HG02678 (cell line): Measurements from ENCODE around the gene ENTHD1.

Source experiments
- ATAC-seq: cut with Tn5 transposase; IDR thresholded peaks from one replicate; pipeline ENCODE4 v1.9.1; 2021; ENCODE audit warnings: mild to moderate bottlenecking, moderate library complexity; ENCODE audit not compliant: unreplicated experiment

The ENTHD1 gene

GRCh38 chr22:39893526-39893925 lies at the start of gene ENTHD1:
Gene ENTHD1 (minus strand): TSS chr22:39893760. CDS start chr22:39887748, 6,012 bp downstream.
- ATAC-seq: no peak

- no peak for ATAC-seq
These were observed 49.8 kb upstream of the ENTHD1 start for GRCh38 chr22:39943337-39943736.

DNA sequence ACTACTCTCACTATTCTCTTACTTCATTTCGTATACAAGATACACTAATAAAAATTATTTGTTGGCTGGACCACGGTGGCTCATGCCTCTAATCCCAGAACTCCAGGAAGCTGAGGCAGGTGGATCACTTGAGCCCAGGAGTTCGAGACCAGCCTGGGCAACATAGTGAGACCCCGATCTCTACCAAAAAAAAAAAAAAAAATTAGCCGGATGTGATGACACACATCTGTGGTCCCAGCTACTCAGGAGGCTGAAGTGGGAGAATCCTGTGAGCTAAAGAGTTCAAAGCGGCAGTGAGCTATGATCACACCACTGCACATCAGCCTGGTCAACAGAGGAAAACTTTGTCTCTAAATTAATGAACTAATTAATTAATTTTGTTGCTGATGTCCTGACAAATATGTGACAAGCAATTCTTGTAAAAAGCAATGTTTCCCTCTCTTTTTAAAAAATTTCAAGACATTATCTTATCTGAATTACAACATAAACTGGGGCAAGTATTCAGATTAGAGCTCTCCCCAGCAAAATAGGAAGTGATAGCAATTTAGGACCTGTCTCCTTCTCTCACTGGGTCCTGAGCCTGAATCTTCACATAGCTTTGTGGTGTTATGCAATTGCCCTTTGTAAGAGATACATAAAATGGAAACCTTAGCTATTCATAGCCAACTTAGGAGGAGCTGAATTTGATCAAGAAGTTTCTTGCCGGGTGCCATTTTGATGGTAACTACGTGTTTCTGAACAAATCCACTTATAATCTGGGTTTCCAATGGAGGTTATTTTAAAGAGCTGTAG lies 49.1 kb upstream of the ENTHD1 start:
- ATAC-seq: no peak

GRCh38 chr22:39941601-39942000 lies 48.0 kb upstream of the ENTHD1 start:
- ATAC-seq: no peak

DNA sequence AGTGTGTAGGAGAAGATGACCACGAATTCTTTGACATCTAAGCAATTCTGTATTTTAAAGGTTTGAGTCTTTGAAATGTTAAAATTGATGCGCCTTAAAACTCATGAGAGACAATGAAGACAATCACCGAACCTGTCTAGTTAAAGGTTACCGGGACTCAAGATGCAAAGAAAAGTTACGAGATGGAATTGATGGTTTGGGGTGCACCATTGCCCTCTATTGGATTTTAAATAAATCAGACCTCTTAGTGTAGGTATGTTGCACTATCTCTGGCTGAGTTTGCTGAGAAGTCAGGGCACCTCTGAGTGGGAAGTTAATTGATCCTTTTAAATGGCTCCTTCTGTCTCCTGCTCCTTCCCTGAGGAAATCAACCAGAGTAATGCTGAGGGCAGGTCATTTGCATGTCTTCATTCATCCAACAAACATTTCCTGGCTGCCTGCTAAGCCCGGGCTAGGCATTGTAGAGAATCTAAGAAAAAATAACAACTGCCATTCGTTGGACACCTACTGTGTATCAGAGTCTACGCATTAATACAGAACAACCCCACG lies 47.3 kb upstream of the ENTHD1 start:
- no peak for ATAC-seq

DNA sequence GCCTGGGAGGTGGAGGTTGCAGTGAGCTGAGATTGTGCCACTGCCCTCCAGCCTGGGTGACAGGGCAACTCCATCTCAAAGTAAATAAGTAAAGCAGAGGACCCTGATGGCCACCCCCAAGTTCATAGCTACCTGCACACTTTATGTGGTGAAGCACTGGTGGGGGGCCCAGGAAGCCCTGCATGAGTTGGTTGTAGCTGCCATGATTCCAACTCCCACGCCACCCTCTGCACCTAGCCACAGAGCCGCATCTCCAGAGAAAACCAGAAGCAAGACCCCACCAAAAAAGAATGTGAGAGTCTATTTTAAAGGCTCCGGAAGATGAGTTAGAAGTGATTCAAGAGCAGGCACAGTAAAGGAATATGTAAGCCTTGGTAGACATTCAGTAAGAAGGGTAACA lies 46.3 kb upstream of the ENTHD1 start:
- ATAC-seq: no peak

DNA sequence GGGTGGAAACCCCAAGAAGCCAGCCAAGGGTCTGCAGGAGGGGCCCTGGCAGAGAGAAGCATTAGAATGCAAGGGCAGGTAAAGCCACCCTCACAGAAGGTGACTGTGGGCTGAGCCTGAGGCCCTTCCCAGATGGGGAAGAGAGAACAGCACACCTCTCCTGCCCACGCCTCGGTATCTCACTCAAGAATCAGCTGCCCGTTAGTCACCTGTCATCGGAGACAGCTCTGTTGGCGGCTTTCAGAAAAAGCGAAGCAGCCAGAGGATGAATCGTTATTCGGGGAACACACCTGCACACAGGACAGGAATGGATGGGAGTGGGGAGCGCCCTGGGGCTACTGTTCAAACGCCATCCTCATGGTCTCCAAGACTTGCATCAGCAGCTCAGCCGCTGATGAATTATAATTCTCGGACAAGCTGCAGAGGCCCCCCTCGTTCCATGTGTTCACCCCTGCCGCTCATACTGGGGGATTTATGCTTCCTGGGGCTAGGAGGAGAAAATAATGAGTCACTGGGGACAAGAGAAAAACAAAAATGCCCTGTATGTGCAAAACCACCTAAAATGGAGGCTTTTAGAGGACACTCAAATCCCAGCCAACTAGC lies 45.0 kb upstream of the ENTHD1 start:
- no peak for ATAC-seq

DNA sequence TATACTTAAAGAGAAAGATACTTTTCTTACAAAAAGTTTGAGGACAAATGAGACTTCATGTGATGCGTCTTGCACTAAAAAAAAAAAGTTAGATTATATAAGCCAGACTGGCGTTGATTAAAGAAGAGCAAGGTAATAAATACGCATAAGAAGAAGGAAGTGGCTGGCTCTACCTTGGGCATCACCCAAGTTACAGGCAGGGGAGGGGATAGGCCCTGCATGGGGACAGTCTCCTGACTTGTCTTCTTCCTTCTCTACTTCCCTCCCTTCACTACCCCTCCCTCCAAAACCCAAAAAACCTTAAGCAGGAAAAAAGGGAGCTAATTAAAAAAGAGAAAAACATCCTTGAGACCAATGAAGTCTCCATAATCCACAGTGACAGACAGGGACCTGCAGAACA lies 44.3 kb upstream of the ENTHD1 start:
- no peak for ATAC-seq

DNA sequence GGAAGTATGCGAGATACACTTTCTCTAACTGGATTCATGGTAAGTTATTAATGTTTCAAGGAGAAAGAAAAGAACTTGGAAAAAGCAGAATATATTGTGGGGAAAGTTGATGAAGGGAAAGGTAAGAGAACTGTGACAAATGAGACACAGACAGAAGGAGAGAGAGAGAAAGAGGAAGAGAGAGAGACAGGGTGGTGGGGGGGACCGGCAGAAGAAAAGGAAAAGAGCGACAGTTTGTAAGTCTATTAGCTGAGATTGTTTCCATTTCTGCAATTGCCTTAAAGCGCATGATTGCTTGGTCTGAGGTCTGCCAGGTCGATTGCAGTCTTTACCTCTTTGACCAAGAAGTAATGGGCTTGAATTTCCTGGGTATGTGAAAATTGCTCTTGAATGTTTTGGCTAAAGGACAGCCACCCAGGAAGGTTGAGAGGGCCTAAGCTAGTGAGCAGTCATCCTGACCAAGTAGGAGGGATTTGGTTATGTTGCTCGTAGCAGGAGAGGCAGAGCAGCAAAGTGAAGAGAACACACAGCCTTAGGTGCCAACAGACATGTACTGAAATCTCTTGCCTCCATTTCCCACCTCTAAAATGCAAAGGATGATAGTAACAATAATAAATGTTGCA lies 43.1 kb upstream of the ENTHD1 start:
- ATAC-seq: no peak

DNA sequence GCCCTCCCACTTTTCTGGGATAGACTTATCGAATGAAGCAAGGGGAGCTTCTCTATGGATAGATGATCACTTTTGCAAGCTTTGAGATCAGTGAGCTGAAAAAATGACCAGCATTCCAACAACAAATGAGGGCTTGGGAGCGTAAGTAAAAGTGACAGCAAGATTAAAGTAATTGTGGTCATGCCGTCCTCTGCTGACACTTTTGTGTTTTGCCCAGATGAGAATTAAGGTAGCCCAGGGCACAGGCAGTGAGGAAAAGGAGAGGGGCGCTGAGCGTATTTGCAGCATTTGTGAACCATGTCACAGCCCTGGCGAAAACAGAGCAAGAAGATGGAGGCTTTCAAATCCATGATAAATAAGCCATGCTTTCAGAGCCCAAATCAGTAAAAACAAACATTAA lies 42.1 kb upstream of the ENTHD1 start:
- no peak for ATAC-seq

GRCh38 chr22:39935116-39935515 lies 41.6 kb upstream of the ENTHD1 start:
- ATAC-seq: no peak

DNA sequence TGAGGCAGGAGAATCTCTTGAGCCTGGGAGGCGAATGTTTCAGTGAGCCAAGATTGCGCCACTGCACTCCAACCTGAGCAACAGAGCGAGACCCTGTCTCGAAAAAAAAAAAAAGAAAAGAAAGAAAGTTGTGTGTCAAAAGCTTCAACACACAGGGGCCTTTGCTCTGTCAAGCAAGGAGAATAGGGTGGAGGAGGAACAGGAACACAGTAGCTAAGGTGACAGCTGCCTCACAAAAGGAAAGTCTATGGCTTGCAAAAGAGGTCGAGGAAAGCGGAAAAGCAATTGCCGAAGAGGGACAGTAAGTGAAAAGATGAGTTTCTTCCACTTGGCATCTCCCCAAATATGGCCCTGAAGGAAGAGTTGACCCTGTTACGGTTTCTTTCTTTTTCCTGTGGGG lies 40.2 kb upstream of the ENTHD1 start:
- no peak for ATAC-seq

GRCh38 chr22:39932918-39933649 lies 39.5 kb upstream of the ENTHD1 start:
- ATAC-seq: no peak

GRCh38 chr22:39932166-39932565 lies 38.6 kb upstream of the ENTHD1 start:
- ATAC-seq: no peak

DNA sequence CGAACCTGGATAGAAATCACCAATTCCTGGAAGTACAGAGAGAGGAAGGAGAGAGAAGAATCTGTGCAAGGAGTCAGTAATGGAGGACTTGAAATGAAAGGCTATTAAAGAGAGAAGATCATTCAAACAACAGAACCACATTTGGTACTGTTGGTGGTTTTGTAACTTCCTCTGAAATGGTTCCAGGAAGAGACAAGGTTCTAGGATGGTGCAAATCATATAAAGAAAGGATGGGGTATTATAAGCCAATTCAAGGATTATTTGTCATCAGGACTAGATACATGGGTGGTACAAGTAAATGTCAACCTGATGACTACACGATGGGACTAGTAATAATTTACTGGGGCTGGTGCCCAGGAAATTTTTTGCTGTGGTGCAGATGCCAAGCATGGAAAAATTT lies 37.7 kb upstream of the ENTHD1 start:
- no peak for ATAC-seq

GRCh38 chr22:39928536-39929520 lies 35.3 kb upstream of the ENTHD1 start:
- ATAC-seq: no peak

- ATAC-seq: no peak
These were observed 34.0 kb upstream of the ENTHD1 start for GRCh38 chr22:39927544-39927943.

DNA sequence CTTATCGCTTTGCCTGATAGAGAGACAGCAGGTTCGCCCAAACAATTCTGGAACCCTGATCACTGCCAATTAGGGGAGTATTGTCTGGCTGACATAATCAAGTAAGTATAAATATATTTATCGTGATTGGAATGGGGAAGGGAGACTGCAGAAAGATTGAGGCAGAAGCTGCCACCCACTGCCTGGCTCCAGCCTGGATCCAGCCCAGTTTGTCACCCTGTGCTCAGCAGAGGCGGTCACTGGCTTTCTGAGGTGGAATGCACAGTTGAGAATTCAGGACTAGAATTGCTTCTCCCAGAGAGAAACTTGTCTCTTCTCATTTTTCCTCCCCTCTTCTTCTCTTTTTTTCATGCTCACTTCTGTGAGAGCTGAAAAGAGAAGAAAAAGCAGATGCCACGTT lies 33.2 kb upstream of the ENTHD1 start:
- ATAC-seq: no peak

DNA sequence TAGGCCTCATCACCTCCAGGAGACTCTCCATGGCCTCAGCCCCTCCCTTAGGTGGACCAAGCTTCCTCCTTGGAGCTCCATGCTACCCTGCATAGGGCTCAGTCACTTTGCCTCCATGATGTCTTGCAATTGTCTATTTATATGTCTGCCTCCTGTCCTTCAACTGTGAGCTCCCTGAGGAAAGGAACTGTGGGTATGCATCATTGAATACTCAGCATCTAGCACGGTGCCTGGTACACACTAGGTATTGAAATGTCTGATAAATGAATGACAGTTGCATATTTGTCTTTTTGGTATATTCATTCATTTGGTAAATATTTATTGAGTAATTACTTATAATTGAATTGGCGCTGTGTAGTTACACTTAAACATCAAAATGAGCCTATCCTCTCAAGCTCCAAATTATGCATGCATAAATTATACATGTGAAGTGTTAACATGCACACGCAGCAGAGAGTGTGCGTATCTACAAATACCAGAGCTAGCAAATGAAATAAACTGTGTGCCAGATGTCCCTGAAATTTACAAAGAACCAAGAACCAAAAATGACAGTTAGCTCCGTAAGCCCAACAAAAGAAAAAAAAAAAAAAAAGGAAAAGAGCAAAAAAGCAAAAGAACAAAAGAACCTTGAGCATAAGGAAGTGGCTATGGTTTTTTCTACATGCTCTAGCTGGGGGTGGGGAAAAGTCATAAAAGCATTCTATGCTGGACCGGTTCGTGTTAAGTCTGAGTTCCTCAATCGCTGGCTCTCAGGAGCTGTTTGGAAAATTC lies 32.5 kb upstream of the ENTHD1 start:
- no peak for ATAC-seq
